Tibial artery (tissue), 4 donors: ENCODE results near the gene PAXX.

Source experiments
- DNase-seq, 2 donors: peaks; one replicate each; pipeline ENCODE4 v3.0.0-alpha.2; 2019
- H3K27ac ChIP-seq, 2 donors: fragments of 200-600 bp; sonication (generic) in 1 of 2; 1 replicate in 1 of 2; 2 replicates in 1 of 2; pipeline ENCODE4 v1.5.1; 2018 to 2019; ENCODE audit warnings: mild to moderate bottlenecking in 1 of 2
- H3K27me3 ChIP-seq, 2 donors: fragments of 200-600 bp; sonication (generic) in 1 of 2; one replicate each; pipeline versions ENCODE4 v1.5.1 to v1.6.0; 2016 to 2019
- H3K36me3 ChIP-seq, 3 donors: fragments of 200-600 bp; sonication (generic) in 2 of 3; one replicate each; pipeline ENCODE4 v1.5.1; 2016 to 2019; ENCODE audit warnings: mild to moderate bottlenecking in 2 of 3
- H3K4me1 ChIP-seq, 4 donors: fragments of 200-600 bp; sonication (generic) in 2 of 4; 1 replicate in 3 of 4; 2 replicates in 1 of 4; pipeline ENCODE4 v1.5.1; 2016 to 2019
- H3K4me3 ChIP-seq, 2 donors: fragments of 200-600 bp; sonication (generic) in 1 of 2; 1 replicate in 1 of 2; 2 replicates in 1 of 2; pipeline ENCODE4 v1.5.1; 2018 to 2019; ENCODE audit warnings: mild to moderate bottlenecking in 2 of 2
- H3K9me3 ChIP-seq, 3 donors: fragments of 200-600 bp; sonication (generic) in 1 of 3; one replicate each; pipeline ENCODE4 v1.5.1; 2016 to 2019
- CTCF ChIP-seq, 2 experiments: fragments of 200-600 bp in 1 of 2; fragments of 450-650 bp in 1 of 2; IDR thresholded peaks; one replicate each; pipeline ENCODE4 v1.5.1; 2017 to 2019; ENCODE audit warnings: antibody characterized with exemption in 2 of 2, mild to moderate bottlenecking in 1 of 2, moderate library complexity in 1 of 2
- intact Hi-C: fragments of 100-400 bp; cut with DNase I; formaldehyde crosslinking; loops from one replicate; pipeline ENCODE4 v1.15.0; 2023; ENCODE audit warnings: low total_unique reads

Gene PAXX

GRCh38 chr9:136964171-136964689 lies 28.0 kb upstream of the PAXX start:
- no peaks in the 10 kb centered on the region for H3K9me3 ChIP-seq
- H3K36me3 ChIP-seq = no peaks in the 10 kb centered on the region
- H3K4me1 ChIP-seq = peaks cover 0 to 20% (median 11%) of the 10 kb centered on the region in 4 donors
- intact Hi-C loops = no loop called here
- H3K27me3 ChIP-seq = peaks cover 0 to 16% of the 10 kb centered on the region in 2 donors
- no peak for DNase-seq
- H3K4me3 ChIP-seq = no peak overlapping the region
- TF ChIP-seq CTCF (IDR thresholded peaks at IDR 0.05) = no peak
- H3K27ac ChIP-seq = no peak overlapping the region

GRCh38 chr9:136964833-136965422 lies 27.3 kb upstream of the PAXX start:
- Histone ChIP-seq H3K27ac (no peak overlapping the region), H3K36me3 (no peaks in the 10 kb centered on the region), H3K27me3 (peaks cover 0 to 21% of the 10 kb centered on the region in 2 donors), H3K4me1 (peaks cover 0 to 20% (median 11%) of the 10 kb centered on the region in 4 donors), H3K9me3 (no peaks in the 10 kb centered on the region), H3K4me3 (no peak overlapping the region)
- DNase-seq = no peak
- no peak for TF ChIP-seq CTCF (IDR thresholded peaks at IDR 0.05)
- intact Hi-C loops = no loop called here

GRCh38 chr9:136965771-136966484 lies 26.3 kb upstream of the PAXX start:
- no peak for DNase-seq
- Histone ChIP-seq H3K36me3 (no peaks in the 10 kb centered on the region), H3K4me3 (no peak overlapping the region), H3K9me3 (no peaks in the 10 kb centered on the region), H3K27ac (no peak overlapping the region), H3K4me1 (peaks cover 0 to 17% (median 10%) of the 10 kb centered on the region in 4 donors), H3K27me3 (peaks cover 0 to 30% of the 10 kb centered on the region in 2 donors)
- no peak for TF ChIP-seq CTCF (IDR thresholded peaks at IDR 0.05)
- intact Hi-C loops = no loop called here

- H3K4me3 ChIP-seq = no peak overlapping the region
- no peak for DNase-seq
- peaks cover 0 to 7% (median 1%) of the 10 kb centered on the region in 4 donors for H3K4me1 ChIP-seq
- peaks cover 0 to 39% of the 10 kb centered on the region in 2 donors for H3K27me3 ChIP-seq
- intact Hi-C loops = no loop called here
- no peaks in the 10 kb centered on the region for H3K36me3 ChIP-seq
- TF ChIP-seq CTCF (IDR thresholded peaks at IDR 0.05) = no peak
- no peak overlapping the region for H3K27ac ChIP-seq
- no peaks in the 10 kb centered on the region for H3K9me3 ChIP-seq
Observed at GRCh38 chr9:136968333-136969127, 23.7 kb upstream of the PAXX start.

- Histone ChIP-seq H3K27me3 (peaks cover 0 to 39% of the 10 kb centered on the region in 2 donors), H3K27ac (no peak overlapping the region), H3K4me3 (no peak overlapping the region), H3K4me1 (peaks cover 0 to 7% (median 1%) of the 10 kb centered on the region in 4 donors), H3K9me3 (no peaks in the 10 kb centered on the region), H3K36me3 (no peaks in the 10 kb centered on the region)
- intact Hi-C loops = no loop called here
- no peak for TF ChIP-seq CTCF (IDR thresholded peaks at IDR 0.05)
- no peak for DNase-seq
Observed at GRCh38 chr9:136969150-136969549, 23.1 kb upstream of the PAXX start.
